ENCODE data around the gene DUSP22.

GRCh38 chr6:319177-320131 is 27.2 kb downstream of the DUSP22 start:
- TF ChIP-seq CTCF (IDR thresholded peaks at IDR 0.05; ENCODE audit: low read length) (no peak), EZH2 (optimal IDR thresholded peaks at IDR 0.05; ENCODE audit: low read depth, low read length) (no peak), EZH2phosphoT487 (IDR thresholded peaks at IDR 0.05; ENCODE audit: low read length) (no peak)
